Esophagus squamous epithelium (tissue), 5 donors: ENCODE measurements around the gene SEMA4B. TPM values are rescaled to one million over a fixed set of nuclear protein-coding genes. Genes with fewer than 3 reads are reported as not detected.

Experiments used
- DNase-seq: peaks from one replicate; lab custom pipeline; 2025; lab: John Stamatoyannopoulos, UW
- H3K27ac ChIP-seq, 4 donors: fragments of 200-600 bp; sonication (generic); one replicate each; pipeline ENCODE4 v1.5.1; 2016 to 2019; ENCODE audit warnings: mild to moderate bottlenecking in 1 of 4
- H3K27me3 ChIP-seq, 4 donors: fragments of 200-600 bp; sonication (generic); 1 replicate in 3 of 4; 2 replicates in 1 of 4; pipeline versions ENCODE4 v1.5.1 to v1.6.0; 2017 to 2021; ENCODE audit warnings: antibody characterized with exemption in 1 of 4
- H3K36me3 ChIP-seq, 3 donors: fragments of 200-600 bp; sonication (generic); one replicate each; pipeline ENCODE4 v1.5.1; 2016 to 2019
- H3K4me1 ChIP-seq, 3 donors: fragments of 200-600 bp; sonication (generic); one replicate each; pipeline ENCODE4 v1.5.1; 2017 to 2019
- H3K4me3 ChIP-seq, 4 donors: fragments of 200-600 bp; sonication (generic); 1 replicate in 3 of 4; 2 replicates in 1 of 4; pipeline ENCODE4 v1.5.1; 2016 to 2019; ENCODE audit warnings: mild to moderate bottlenecking in 2 of 4, moderate library complexity in 1 of 4
- H3K9me3 ChIP-seq, 3 donors: fragments of 200-600 bp; sonication (generic); one replicate each; pipeline ENCODE4 v1.5.1; 2016 to 2019
- POLR2A ChIP-seq, 4 donors: fragments of 450-650 bp; IDR thresholded peaks; one replicate each; pipeline ENCODE4 v1.6.1; 2017; ENCODE audit warnings: antibody characterized with exemption in 4 of 4, mild to moderate bottlenecking in 4 of 4, moderate library complexity in 3 of 4
- WGBS, 2 donors: methylation state at CpG; one replicate each; pipeline ENCODE4 v1.1.5; 2018; 5-methylcytosine and 5-hydroxymethylcytosine counted together
- intact Hi-C: fragments of 100-400 bp; cut with DNase I; formaldehyde crosslinking; loops from one replicate; pipeline ENCODE4 v1.15.0; 2022
- total RNA-seq, 4 donors: library from RNA; depleted of rRNA; stranded (reverse); fragments of >200 nt; gene quantifications; one replicate each; pipeline ENCODE4 v1.1.0, GENCODE V29; 2016
- TF ChIP-seq, protein P1 (sequence below), 6 experiments: fragments of 450-650 bp in 4 of 6; fragments of 200-600 bp in 2 of 6; sonication (generic) in 2 of 6; IDR thresholded peaks; one replicate each; pipeline ENCODE4 v1.5.1; 2016 to 2019; ENCODE audit warnings: antibody characterized with exemption in 6 of 6, mild to moderate bottlenecking in 4 of 6, moderate library complexity in 4 of 6
- donor health status: DM: yes; HTN: yes; CAD: no.

Gene SEMA4B
- total RNA-seq, 4 donors from 2014 or later, result 87.9 to 209 (median 136) TPM

DNA sequence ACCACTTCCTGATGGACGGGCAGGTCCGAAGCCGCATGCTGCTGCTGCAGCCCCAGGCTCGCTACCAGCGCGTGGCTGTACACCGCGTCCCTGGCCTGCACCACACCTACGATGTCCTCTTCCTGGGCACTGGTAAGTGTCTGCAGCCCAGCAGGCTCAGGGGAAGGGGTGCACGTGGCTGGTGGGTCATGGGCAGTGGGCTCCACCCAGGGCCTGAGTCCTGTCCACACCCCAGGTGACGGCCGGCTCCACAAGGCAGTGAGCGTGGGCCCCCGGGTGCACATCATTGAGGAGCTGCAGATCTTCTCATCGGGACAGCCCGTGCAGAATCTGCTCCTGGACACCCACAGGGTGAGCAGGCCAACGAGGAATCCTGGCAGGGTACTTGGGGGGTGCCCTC is 23.9 kb downstream of the SEMA4B start:
- WGBS, 2 donors, result 81% methylated on average over 8 of the region's 17 CpGs; no CpG with 5 or more reads in 1 of the 2 donors
- no peaks in the 10 kb centered on the region for H3K27me3 ChIP-seq
- no peak overlapping the region for H3K4me3 ChIP-seq
- H3K27ac ChIP-seq, result no peak overlapping the region
- no peak for DNase-seq
- intact Hi-C loops, result no loop called here
- no peaks in the 10 kb centered on the region for H3K9me3 ChIP-seq
- H3K36me3 ChIP-seq, result peaks cover 53 to 100% (median 68%) of the 10 kb centered on the region in 3 donors
- H3K4me1 ChIP-seq, result peaks cover 12 to 57% (median 24%) of the 10 kb centered on the region in 3 donors
- TF ChIP-seq POLR2A (IDR thresholded peaks at IDR 0.05), result no peak
- TF ChIP-seq, protein P1, sequence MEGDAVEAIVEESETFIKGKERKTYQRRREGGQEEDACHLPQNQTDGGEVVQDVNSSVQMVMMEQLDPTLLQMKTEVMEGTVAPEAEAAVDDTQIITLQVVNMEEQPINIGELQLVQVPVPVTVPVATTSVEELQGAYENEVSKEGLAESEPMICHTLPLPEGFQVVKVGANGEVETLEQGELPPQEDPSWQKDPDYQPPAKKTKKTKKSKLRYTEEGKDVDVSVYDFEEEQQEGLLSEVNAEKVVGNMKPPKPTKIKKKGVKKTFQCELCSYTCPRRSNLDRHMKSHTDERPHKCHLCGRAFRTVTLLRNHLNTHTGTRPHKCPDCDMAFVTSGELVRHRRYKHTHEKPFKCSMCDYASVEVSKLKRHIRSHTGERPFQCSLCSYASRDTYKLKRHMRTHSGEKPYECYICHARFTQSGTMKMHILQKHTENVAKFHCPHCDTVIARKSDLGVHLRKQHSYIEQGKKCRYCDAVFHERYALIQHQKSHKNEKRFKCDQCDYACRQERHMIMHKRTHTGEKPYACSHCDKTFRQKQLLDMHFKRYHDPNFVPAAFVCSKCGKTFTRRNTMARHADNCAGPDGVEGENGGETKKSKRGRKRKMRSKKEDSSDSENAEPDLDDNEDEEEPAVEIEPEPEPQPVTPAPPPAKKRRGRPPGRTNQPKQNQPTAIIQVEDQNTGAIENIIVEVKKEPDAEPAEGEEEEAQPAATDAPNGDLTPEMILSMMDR (IDR thresholded peaks at IDR 0.05), result no peak

DNA sequence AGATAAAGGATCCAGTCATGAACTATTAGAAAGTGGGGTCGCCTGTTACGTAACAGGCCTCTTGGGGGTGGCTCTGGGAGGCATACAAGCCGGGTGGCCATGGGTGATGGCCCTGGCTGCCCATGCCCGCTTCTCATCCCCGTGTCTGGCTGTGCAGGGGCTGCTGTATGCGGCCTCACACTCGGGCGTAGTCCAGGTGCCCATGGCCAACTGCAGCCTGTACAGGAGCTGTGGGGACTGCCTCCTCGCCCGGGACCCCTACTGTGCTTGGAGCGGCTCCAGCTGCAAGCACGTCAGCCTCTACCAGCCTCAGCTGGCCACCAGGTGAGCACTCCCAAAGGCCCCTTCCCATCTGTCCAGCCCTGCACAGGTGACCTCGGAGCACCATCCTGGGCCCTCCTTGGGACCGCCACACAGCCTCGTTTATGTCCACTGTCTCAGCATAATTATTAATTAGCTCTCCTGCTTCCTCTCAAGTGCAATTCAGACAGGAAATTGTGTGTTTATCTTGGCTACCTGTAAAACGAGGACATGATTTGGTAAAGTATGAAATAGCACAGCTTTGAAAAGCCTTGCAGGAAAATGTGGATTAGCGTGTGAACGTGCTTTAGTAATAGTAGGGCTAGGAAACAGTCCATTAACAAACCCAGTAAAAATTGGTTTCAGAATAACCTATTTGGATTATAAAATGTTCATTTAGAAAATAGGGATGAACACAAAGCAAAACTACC is 24.5 kb downstream of the SEMA4B start:
- intact Hi-C loops, result no loop called here

DNA sequence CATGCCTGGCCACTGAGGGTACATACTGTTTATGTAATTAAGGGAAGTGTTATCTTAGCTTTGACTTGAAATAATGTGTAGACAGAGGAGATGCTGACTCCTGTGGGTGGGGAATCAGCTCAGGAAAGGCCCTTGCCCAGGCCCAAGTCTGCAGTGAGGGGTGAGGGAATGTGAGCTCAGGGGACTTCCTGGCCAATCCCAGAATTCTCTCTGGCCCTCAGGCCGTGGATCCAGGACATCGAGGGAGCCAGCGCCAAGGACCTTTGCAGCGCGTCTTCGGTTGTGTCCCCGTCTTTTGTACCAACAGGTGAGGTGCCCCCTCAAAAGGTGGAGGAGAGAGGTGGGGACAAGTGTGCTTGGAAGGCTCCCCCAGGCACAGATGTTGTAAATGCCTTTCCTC is 26.2 kb downstream of the SEMA4B start:
- Histone ChIP-seq H3K4me1 (peaks cover 22 to 64% (median 36%) of the 10 kb centered on the region in 3 donors), H3K36me3 (peaks cover 49 to 92% (median 68%) of the 10 kb centered on the region in 3 donors), H3K27ac (peak overlapping the region in 2 of 4 donors; percentile 36 to 98), H3K4me3 (no peak overlapping the region), H3K27me3 (no peaks in the 10 kb centered on the region), H3K9me3 (no peaks in the 10 kb centered on the region)
- no peak for DNase-seq
- TF ChIP-seq POLR2A (IDR thresholded peaks at IDR 0.05), result no peak
- TF ChIP-seq, protein P1 (IDR thresholded peaks at IDR 0.05), result no peak
- 78 to 81% methylated on average over 7 of the region's 7 CpGs for whole genome bisulfite sequencing, 2 donors
- intact Hi-C loops, result no loop called here

More for the DNA sequence above, 24.5 kb downstream of the SEMA4B start:
- no peak overlapping the region for H3K27ac ChIP-seq
- WGBS, 2 donors, result 72 to 76% methylated on average over 5 to 8 of the region's 18 CpGs
- no peaks in the 10 kb centered on the region for H3K27me3 ChIP-seq
- H3K4me1 ChIP-seq, result peaks cover 17 to 59% (median 28%) of the 10 kb centered on the region in 3 donors
- peaks cover 53 to 100% (median 68%) of the 10 kb centered on the region in 3 donors for H3K36me3 ChIP-seq
- DNase-seq, result no peak
- H3K9me3 ChIP-seq, result no peaks in the 10 kb centered on the region
- TF ChIP-seq, protein P1 (IDR thresholded peaks at IDR 0.05), result no peak
- TF ChIP-seq POLR2A (IDR thresholded peaks at IDR 0.05), result no peak
- H3K4me3 ChIP-seq, result no peak overlapping the region

DNA sequence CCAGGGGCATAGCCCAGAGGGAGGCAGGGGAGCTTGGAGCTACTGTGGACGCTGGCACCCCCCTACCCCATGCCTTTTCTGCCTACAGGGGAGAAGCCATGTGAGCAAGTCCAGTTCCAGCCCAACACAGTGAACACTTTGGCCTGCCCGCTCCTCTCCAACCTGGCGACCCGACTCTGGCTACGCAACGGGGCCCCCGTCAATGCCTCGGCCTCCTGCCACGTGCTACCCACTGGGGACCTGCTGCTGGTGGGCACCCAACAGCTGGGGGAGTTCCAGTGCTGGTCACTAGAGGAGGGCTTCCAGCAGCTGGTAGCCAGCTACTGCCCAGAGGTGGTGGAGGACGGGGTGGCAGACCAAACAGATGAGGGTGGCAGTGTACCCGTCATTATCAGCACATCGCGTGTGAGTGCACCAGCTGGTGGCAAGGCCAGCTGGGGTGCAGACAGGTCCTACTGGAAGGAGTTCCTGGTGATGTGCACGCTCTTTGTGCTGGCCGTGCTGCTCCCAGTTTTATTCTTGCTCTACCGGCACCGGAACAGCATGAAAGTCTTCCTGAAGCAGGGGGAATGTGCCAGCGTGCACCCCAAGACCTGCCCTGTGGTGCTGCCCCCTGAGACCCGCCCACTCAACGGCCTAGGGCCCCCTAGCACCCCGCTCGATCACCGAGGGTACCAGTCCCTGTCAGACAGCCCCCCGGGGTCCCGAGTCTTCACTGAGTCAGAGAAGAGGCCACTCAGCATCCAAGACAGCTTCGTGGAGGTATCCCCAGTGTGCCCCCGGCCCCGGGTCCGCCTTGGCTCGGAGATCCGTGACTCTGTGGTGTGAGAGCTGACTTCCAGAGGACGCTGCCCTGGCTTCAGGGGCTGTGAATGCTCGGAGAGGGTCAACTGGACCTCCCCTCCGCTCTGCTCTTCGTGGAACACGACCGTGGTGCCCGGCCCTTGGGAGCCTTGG is 27.0 kb downstream of the SEMA4B start:
- peaks cover 46 to 84% (median 64%) of the 10 kb centered on the region in 3 donors for H3K36me3 ChIP-seq
- H3K27ac ChIP-seq, result peak overlapping the region; percentile 30 to 98 (median 66)
- peaks cover 26 to 72% (median 43%) of the 10 kb centered on the region in 3 donors for H3K4me1 ChIP-seq
- TF ChIP-seq, protein P1 (IDR thresholded peaks at IDR 0.05), result no peak
- TF ChIP-seq POLR2A (IDR thresholded peaks at IDR 0.05), result no peak
- intact Hi-C loops, result no loop called here
- WGBS, 2 donors, result 79 to 98% methylated on average over 8 to 13 of the region's 38 CpGs
- H3K4me3 ChIP-seq, result no peak overlapping the region
- H3K9me3 ChIP-seq, result no peaks in the 10 kb centered on the region
- H3K27me3 ChIP-seq, result no peaks in the 10 kb centered on the region
- DNase-seq, result no peak
